Measurements from ENCODE around the gene PRPF19. TPM values are rescaled to one million over a fixed set of nuclear protein-coding genes. Genes with fewer than 3 reads are reported as not detected.

PRPF19 gene
- total RNA-seq, 4 donors from 2014 or later, result 50.2 to 73.6 (median 60.5) TPM

GRCh38 chr11:60855726-60856633 lies 50.4 kb downstream of the PRPF19 start, which contains the start of gene PTGDR2:
Gene PTGDR2 (minus strand): TSS chr11:60855950. CDS start chr11:60853722, 2,228 bp downstream.
- H3K4me1 ChIP-seq, result peaks cover 0 to 7% (median 0%) of the 10 kb centered on the region in 3 donors
- no peak for ATAC-seq
- TF ChIP-seq POLR2A (IDR thresholded peaks at IDR 0.05) (no peak), POLR2AphosphoS5 (IDR thresholded peaks at IDR 0.05) (no peak), EP300 (IDR thresholded peaks at IDR 0.05) (no peak)
- TF ChIP-seq, protein P1, sequence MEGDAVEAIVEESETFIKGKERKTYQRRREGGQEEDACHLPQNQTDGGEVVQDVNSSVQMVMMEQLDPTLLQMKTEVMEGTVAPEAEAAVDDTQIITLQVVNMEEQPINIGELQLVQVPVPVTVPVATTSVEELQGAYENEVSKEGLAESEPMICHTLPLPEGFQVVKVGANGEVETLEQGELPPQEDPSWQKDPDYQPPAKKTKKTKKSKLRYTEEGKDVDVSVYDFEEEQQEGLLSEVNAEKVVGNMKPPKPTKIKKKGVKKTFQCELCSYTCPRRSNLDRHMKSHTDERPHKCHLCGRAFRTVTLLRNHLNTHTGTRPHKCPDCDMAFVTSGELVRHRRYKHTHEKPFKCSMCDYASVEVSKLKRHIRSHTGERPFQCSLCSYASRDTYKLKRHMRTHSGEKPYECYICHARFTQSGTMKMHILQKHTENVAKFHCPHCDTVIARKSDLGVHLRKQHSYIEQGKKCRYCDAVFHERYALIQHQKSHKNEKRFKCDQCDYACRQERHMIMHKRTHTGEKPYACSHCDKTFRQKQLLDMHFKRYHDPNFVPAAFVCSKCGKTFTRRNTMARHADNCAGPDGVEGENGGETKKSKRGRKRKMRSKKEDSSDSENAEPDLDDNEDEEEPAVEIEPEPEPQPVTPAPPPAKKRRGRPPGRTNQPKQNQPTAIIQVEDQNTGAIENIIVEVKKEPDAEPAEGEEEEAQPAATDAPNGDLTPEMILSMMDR (IDR thresholded peaks at IDR 0.05), result no peak
- peaks cover 24% of the 10 kb centered on the region for H3K27me3 ChIP-seq
- WGBS, 2 donors (ENCODE audit: low coverage in 1 of 2), result 17 to 38% methylated on average over 1 to 9 of the region's 14 CpGs
- H3K9me3 ChIP-seq, result no peaks in the 10 kb centered on the region
- H3K4me3 ChIP-seq, result no peak within 1 kb of the TSS
- H3K27ac ChIP-seq, result no peak within 1 kb of the TSS
- peaks cover 0 to 25% of the 10 kb centered on the region in 2 donors for H3K36me3 ChIP-seq

- H3K4me1 ChIP-seq, result peaks cover 0 to 7% (median 0%) of the 10 kb centered on the region in 3 donors
- H3K27ac ChIP-seq, result no peak overlapping the region
- TF ChIP-seq, protein P1 (IDR thresholded peaks at IDR 0.05), result no peak
- TF ChIP-seq POLR2A (IDR thresholded peaks at IDR 0.05) (no peak), EP300 (IDR thresholded peaks at IDR 0.05) (no peak), POLR2AphosphoS5 (IDR thresholded peaks at IDR 0.05) (no peak)
- WGBS, 2 donors (ENCODE audit: low coverage in 1 of 2), result 46% methylated on average over 6 of the region's 8 CpGs; no CpG with 5 or more reads in 1 of the 2 donors
- no peak for ATAC-seq
- H3K27me3 ChIP-seq, result peaks cover 23% of the 10 kb centered on the region
- H3K4me3 ChIP-seq, result no peak overlapping the region
- peaks cover 0 to 34% of the 10 kb centered on the region in 2 donors for H3K36me3 ChIP-seq
- H3K9me3 ChIP-seq, result no peaks in the 10 kb centered on the region
Observed at GRCh38 chr11:60854847-60855725, 51.3 kb downstream of the PRPF19 start.

- H3K27me3 ChIP-seq, result peaks cover 23% of the 10 kb centered on the region
- peaks cover 0 to 7% (median 0%) of the 10 kb centered on the region in 3 donors for H3K4me1 ChIP-seq
- peaks cover 0 to 42% of the 10 kb centered on the region in 2 donors for H3K36me3 ChIP-seq
- H3K9me3 ChIP-seq, result no peaks in the 10 kb centered on the region
- no peak for ATAC-seq
- TF ChIP-seq EP300 (IDR thresholded peaks at IDR 0.05) (no peak), POLR2AphosphoS5 (IDR thresholded peaks at IDR 0.05) (no peak), POLR2A (IDR thresholded peaks at IDR 0.05) (no peak)
- TF ChIP-seq, protein P1 (IDR thresholded peaks at IDR 0.05), result no peak
- H3K27ac ChIP-seq, result no peak overlapping the region
- no peak overlapping the region for H3K4me3 ChIP-seq
- 76 to 100% methylated on average over 2 to 3 of the region's 8 CpGs for WGBS, 2 donors (ENCODE audit: low coverage in 1 of 2)
Observed at GRCh38 chr11:60854140-60854846, 52.1 kb downstream of the PRPF19 start.

DNA sequence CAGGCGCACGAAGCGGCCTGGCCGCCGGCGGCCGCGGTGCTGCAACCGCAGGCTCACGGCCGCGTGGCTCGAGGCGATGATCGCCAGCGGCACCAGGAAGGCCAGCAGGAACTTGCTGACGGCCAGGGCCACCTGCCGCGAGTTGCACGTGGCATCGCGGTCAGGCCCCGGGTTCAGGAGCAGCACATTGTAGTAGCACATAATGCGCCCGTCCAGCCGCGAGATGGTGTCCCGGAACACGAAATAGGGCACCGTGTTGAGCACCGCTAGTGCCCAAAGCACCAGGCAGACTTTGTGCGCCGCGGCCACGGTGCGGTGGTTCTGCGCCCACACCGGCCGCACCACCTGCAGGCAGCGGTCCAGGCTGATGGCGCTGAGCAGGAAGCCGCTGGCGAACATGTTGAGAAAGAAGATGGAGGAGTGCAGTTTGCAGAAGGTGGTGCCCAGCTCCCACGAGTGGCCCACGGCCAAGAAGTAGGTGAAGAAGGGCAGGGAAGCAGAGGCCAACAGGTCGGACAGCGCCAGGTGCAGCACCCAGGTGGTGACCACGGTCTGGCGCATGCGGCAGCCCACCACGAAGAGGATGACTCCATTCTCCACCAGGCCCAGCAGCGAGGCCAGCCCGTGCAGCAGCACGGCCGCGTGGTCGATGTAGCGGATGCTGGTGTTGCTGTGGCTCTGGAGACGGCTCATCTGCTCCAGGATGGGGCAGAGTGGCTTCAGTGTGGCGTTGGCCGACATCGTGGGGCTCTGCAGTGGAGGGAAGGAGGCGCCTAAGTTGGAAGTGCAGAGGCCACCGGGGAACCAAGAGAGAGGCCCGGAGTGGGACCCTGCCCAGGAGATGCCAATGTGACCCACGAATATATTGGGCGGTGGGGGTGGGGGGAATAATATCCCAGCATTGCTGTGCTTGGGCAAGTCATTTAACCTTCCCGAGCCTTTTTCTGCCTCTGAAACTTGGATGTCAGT lies 53.1 kb downstream of the PRPF19 start:
- Histone ChIP-seq H3K36me3 (peaks cover 0 to 52% of the 10 kb centered on the region in 2 donors), H3K4me1 (peaks cover 0 to 7% (median 0%) of the 10 kb centered on the region in 3 donors), H3K4me3 (no peak overlapping the region), H3K9me3 (no peaks in the 10 kb centered on the region), H3K27me3 (peaks cover 23% of the 10 kb centered on the region), H3K27ac (no peak overlapping the region)
- no peak for TF ChIP-seq POLR2A (IDR thresholded peaks at IDR 0.05)
- no peak for TF ChIP-seq EP300 (IDR thresholded peaks at IDR 0.05)
- TF ChIP-seq, protein P1 (IDR thresholded peaks at IDR 0.05), result no peak
- TF ChIP-seq POLR2AphosphoS5 (IDR thresholded peaks at IDR 0.05), result no peak
- WGBS, 2 donors (ENCODE audit: low coverage in 1 of 2), result 96% methylated on average over 5 to 17 of the region's 68 CpGs
- no peak for ATAC-seq

All from gastroesophageal sphincter (tissue), 4 donors.